HG03066 (cell line): Measurements from ENCODE around the gene SLC24A4.
A peak's percentile ranks its signal among the peaks of the same experiment; 100 is the strongest.

Source experiments
- ATAC-seq: cut with Tn5 transposase; IDR thresholded peaks from one replicate; pipeline ENCODE4 v1.9.1; 2021; ENCODE audit warnings: low read depth; ENCODE audit not compliant: unreplicated experiment

Gene SLC24A4

DNA sequence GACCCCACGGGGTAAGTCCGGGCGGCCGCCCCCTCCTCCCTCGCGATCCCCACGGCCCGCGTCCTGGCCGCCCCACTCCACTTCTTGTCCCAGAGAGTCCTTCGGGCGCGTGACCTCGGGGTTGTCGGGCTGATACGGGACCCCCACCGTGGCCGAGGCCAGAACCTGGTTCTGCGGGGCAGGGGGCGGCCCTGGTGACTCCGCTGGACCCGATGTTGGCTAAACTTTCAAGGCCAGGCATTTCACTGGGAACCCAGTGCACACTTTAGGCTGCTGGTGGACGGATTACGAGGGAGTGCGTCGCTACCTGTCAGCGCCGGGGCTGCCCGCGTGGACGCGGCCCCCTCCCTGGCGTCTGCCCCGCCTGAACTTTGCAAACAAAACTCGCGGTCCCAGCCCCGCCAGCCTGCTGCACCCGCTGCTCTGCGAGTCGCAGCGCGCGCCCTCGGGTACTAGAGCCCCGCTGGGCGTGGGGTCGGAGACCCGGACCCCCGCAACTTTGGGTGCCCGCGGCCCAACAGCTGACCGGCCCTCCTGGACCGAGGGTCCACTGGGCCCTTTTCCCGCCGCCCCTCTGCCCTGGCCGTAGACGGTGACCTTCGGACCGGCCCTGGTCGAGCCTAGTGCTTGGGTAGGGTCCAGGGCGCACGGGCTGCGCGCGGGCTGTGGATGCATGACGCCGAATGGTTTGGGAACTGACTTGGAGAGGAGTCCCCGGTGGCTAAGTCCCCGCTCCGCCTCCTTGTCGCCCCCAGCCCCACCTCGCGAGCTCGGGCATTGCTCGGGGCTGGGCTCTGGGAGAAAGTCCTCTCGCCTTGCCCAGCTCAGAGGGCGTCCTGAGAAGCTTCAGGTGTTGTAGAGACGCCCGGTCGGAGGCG lies 191.2 kb downstream of the SLC24A4 start:
- no peak for ATAC-seq

DNA sequence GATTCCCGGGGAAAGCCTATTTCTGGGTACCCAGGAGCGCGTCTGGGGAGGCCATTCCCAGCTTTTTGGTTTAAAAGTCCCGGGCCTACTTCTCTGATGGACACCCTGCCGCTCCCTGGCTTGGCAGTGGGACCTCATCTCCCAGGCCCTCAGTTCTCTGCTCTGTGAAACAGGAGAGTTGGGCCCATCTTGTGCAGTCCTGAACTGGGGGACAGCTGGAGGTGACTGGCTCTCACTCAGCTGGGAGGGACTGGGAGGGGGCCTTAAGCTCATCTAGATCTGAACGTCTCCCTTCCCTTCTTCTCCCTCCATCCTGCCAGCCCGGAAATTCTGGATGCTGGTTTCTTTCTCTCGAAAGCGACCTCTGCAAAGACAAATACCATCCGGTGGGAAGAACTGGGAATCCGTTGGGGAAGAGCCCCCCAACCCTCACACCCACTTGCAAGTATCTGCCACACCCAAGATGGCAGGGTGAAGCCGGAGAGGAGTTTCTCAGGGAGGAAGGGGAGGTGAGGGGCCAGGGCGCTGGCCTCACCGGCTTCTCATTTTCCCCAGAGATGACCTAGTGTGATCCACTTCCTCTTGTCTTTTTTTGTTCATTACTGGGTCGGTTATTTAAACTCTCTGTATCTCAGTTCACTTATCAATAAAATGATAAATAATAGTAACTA lies 192.0 kb downstream of the SLC24A4 start:
- ATAC-seq, result no peak

DNA sequence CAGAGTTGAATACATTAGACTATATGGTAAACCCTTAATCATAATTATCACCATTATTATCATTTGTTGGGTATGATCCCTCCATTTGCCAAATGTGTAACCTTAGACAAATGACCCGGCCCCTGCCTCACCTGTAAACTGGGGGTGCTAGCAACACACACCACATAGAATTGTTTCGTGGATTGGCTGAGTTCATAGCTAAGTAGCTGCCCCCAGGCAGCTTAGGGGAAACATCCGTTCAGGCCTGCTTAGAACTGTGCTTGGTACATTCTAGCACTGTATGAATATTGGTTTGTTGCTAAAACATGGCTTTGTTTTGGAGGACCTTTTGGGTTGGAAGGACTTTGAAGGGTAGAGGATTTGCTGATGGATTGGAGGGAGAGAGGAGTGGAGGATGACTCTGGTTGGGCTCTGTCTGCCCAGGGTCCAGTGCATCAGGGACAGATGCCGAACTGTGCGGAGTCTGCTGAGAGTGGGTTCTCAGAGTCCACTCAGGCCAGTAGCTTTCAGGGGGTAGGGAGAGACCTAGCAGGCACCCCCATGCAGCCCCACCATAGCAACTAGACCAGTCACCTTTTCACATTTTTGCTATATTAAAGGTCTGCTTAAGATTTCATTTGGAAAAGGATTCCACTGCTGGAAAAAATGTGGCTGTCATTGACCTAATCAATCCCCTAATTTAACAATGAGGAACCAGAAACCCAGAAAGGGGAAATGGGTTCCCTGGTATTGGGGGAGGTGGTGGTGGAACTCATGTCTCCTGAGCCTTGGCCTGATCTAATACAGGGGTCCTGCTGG lies 192.8 kb downstream of the SLC24A4 start:
- ATAC-seq, result no peak

DNA sequence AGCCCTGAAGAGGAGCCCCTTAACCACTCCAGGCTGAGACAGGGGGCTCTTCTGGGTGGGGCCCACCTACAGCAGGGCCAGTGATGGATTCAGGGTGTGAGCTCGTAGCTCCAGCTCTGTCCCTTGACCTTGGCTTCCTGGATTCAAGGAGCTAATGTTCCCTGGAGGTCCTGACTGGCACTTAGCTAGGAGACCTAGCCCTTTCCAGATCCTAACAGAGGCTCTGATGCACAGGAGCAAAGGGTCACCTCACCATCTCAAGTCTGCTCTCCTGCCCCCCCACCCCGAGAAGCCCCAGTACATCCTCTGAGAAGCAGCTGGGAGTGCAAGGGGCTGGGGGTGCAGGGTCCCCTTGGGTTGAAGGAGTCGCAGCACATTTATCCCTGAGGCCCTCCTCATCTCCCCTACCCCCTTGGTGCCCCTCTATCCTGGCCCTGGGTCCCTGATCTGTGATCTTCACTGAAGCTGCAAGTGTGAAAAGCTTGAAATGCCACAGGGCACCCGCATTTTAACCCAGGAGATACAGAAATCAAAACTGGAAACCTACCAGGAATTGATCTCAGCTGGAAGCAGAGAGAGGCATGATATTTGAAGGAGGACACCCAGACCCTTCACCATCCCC lies 193.5 kb downstream of the SLC24A4 start:
- ATAC-seq, result no peak

DNA sequence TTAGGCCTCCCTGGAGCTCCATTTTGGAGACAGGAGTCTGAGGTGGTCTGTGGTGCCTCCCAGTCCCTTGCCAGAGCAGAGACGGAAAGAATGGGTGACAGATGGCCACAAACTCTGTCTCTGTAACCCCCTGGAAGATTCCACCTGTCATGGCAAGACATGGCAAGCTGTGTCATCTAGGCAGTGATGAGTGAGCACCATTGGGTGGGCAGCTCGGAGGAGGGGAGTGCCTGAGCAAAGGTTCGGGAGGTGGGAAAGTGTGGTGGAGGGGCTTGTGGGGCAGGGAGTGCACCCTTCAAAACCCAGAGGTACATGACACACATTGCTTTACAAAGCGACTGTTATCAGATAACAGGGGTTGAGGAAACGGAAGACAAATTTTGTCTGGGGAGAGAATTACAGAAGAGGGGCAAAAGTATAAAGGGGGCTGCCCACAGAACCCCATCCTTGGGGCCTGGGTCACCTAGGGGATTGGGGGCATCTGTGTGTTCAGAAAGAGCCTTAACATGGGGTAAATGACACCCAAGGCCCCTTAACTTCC lies 194.1 kb downstream of the SLC24A4 start:
- no peak for ATAC-seq

DNA sequence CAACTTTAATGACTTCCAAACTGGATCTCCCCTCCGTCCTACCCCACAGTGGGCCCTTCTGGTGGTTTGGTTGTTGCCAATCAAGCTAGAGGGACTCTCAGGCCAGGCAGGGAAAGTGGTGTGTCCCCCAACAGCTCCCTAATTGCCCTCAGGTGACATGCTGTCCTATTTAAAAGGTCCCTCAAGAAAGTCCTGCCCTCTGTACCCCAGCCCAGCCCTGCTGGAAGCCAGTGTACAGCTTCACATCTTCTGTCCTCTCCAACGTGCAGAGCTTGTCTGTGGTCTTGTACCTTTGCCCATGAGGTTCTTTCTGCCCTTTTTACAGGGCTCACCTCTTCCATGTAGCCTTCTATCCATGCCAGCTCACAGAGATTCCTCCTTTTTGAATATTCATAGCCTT lies 194.8 kb downstream of the SLC24A4 start:
- no peak for ATAC-seq

DNA sequence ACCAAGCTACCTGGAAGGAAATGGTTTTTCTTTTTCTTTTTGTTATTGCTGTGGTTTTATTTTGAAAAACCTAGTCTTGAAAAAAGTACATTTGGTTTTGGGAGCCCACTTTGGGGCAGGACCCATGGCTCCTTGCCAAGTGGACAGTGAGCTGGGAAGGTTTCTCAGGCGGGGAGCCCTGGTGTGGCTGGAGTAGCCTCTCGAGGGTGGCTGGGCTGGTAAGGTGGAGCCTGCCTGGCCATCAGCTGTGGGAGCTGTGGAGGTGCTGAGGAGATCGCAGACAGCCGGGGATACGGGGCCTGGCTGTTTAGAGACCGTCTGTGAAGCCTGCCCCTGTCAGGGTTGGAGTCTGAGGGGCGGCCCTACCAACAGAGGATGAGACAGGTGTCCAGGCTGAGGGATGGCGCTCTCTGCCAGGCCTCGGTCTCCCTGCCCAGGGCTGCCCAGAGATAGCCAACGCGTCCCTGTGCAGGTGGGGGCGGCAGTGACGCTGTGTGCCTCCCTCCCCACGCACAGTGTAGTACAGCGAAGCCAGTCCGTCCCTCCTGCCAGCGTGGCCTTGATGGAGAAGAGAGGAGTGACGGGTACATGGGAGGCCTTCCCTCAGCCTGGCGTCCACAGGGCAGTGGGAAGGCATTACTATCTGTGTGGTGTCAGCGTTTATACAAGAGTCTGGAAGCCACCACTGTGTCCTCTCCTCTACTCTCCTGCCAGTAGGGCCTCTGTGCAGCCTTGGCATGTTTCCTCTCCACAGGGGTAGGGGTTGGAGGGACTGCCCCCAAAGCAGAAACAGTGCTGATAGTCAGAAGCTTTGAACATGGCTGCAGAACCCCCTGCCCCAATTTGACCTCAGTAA lies 196.5 kb downstream of the SLC24A4 start:
- no peak for ATAC-seq

DNA sequence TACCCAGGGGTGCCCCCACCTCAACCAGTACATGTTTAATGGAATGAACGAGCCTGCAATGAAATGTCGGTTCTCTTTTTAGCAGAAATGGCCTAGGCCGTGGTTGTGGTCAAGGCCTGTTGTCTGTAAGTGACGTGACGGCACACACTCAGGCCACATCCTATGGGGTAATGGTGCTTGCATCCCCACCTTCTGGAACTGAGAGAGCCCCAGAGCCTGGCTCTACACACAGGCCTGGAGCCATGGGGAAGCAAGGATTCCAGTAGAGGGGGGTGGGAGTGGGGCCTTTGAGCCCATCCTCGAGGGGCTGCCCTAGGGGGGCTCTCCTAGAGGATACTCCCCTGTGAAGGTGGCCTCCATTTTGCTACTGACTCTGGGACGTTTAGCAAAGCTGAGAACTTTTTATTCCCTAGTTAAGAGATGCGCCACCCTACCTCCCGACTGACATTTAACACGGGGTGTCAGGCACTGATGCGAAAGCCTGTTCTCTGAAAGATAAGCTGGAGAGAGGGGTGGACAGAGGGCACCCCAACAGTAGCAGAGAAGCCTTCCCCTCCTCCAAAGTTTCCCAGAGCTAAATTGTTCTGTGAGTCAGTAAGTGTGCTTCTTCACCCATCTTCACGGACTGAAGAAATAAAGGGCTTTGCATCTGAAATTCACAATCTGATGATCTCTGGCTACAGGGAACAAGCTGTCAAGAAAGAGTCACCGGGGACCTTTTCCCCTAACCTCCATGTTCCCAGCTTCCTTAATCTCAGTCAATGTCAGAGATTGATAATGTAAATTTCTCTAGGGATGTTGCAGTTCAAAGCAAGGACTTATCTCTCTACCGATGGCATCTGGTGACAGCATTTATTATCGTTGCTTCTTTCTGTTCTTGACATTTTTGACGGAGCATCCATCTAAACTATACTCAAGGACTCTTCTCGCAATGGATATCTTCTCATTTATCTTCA lies 197.4 kb downstream of the SLC24A4 start:
- no peak for ATAC-seq

DNA sequence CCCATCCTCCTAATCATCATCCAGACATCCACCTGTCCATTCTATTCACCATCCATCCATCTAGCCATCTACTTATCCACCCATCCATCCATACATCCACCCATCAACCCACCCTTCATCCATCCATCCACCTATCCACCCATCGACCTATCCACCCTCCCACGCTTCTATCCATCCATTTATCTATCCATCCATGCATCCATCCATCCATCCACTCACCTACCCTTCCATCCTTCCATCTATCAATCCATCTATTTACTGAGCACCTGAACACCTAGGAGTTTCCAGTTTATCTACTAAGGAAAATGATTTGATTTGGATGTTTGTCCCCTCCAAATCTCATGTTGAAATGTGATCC lies 198.1 kb downstream of the SLC24A4 start:
- ATAC-seq, result no peak

DNA sequence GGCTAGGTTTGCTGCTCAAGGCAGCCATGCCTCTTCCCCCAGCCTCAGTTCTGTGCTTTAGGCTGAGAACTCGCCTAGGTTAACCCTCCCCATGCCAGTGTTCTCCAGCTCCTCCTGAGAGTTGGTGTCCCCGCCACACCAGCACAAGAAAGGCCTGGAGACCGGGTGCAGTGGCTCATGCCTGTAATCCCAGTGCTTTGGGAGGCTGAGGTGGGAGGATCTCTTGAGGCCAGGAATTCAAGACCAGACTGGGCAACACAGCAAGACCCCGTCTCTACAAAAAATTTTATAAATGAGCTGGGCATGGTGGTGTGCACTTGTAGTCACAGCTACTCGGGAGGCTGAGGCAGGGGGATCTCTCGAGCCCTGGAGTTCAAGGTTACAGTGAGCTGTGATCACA lies 200.8 kb downstream of the SLC24A4 start:
- ATAC-seq, result no peak

DNA sequence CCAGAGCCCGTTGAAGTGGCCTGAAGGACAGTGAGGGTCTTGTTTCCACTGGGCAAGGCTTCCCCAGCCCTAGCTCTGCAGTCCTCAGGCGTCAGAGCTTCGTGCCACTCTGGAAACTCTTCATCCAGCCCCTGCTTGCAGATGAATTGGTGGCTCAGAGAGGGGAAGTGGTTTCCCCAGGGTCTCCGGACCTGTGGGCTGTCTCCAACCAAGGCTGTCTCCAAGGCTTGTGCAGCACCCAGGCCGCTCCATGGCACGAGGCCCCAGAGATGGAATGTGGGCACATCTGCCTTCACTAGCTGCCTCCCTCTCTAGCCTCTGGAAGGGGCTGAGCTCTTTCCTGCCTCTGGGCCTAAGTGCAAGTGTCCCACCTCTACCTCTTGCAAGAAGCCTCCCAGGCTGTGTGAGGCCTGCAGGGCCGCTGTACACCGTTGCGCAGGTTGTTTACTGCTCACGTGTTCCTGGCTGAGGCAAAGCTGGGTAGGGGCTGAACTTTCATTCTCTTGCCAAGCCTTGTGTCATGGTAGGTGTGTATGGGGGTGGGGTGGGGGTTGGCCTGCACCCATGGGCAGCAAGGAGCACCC lies 201.7 kb downstream of the SLC24A4 start:
- no peak for ATAC-seq

DNA sequence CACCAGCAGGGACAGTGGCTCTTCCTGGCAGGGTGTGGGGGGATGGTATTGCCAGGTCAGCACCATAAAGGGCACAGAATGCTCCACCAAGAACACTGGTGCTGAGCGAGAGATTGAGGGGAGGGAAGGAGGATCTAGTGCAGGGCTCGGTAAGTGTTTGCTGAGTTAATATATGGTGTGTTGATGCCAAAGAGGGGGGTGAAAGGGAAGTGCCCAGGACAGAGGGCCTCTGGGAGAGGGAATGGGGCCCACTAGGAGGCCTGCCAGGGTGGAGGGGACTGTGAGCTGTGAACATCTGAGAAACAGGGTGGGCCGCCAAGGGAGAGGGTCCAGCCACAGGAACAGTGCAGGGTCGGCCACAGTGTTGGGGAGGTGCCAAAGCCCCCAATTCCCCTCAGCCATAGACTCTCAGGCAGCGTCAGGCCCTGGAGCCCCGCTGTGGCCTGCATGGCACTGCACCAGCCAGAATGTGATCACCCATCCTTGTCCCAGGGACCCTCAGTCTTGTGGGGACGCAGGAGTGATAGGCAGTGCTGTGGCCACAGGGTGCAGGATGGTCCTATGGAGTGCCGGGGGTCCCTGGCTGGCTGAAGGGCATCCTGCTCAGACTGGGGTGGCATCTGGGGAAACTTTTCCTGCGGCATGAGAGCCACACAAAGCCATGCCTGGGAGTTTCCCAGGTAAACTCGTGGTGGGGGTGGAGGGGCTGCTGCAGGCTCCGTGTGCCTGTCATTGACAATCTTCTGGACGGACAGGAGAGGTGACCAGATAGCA lies 202.5 kb downstream of the SLC24A4 start:
- no peak for ATAC-seq

DNA sequence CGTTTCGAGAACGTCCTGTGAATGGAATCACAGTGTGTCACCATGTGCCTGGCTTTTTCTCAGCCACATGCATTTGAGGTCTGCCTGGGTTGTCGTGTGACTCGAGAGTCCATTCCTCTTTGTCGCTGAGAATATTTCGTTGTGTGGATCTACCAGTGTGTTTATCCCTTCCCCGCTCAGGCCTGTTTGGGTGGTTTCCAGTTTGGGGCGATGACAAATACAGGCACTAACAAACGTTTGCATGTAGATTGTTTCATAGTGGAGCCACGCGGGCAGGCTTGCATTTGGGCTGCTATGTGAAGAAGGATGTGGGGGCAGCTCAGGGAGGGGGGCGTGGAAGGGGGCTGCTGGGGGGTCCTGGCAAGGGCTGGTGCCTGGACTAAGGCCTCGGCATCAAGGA lies 204.8 kb downstream of the SLC24A4 start:
- ATAC-seq, result no peak

DNA sequence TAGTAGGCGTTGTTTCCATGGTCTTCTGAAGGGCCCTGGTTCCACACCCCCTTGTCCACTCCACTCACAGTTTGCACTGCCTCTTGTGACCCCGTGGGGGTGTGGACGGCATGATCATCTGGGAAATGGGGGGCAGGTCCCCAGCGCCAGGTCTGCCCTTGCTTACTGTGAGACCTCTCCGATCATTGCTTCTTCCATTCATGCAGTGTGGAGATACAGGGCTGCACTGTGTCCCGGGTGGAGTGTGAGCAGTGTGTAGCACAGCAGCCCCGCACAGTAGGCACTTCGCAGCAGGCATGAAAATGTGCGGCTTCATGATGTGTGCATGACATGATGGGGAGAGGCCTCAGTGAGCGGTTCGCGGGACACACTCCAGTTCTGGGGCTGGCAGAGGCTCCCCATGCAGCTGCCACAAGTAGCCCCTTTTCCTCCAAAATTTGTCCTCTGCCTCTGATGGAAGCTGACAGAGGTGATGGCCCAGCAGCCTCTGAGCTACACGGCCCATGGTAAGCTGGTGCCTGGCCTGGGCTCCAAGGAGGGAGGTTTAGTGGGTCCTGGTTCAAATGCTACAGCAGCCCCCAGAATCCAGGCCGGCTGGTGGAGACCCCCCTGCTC lies 205.6 kb downstream of the SLC24A4 start:
- no peak for ATAC-seq

DNA sequence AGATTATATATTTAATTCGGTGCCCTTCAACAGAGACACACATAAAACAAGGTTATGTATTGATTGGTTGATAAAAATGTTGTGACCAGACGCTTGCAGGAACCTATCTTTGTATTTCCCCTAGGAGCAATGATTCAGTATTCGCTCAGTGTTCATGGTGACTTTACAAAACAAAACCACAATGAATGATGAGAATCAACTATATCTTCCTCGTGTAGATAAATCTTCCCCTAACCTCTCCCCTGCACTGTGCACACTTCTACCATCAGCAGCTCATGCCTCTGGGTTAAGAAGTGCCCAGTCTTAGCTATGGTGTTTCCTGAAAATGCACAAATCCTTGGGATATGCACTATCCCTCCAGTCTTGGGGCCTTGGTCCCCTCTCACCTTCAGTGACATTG lies 206.9 kb downstream of the SLC24A4 start:
- ATAC-seq, result no peak

DNA sequence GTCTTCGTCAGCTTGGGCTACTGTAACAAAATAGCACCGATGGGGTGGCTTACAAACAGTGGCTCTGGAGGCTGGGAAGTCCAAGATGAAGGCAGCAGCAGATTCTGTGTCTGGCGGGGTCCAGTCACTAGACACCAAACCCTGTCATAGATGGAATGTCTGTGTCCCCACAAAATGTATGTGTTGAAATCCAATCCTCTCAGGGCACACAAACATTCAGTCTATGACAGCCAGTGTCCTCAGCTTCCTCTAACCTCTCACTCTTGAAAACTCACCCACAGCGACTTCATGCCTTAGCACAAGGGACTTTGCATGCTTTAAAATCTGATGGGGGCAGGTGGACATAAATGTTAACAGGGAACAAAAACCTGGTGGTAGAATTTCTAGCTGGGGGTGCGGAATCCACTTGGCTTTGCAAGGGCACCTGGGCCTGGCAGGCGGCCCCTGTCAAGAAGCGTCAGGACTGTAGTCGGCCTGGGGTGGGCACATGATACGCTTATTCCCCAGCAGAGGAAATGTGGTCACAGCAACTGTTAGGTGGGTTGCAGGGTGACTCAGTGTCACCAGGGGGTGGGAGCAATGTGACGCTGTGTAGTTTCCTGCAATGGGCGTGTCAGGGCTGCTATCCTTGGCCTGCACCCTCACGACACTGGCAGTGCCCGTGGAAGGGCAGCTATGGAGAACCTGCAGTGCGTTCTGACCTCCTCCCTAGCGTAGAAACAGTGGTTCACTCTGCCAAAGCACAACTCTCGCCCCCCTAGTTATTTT lies 208.3 kb downstream of the SLC24A4 start:
- ATAC-seq, result peak; percentile 62
